Ascending aorta (tissue), 2 donors: ENCODE data around the gene AJUBA. TPM values are rescaled to one million over a fixed set of nuclear protein-coding genes. Genes with fewer than 3 reads are reported as not detected.

Source experiments
- DNase-seq, 2 donors: peaks; one replicate each; pipeline ENCODE4 v3.0.0-alpha.2; 2019; ENCODE audit warnings: low spot score in 2 of 2
- H3K27ac ChIP-seq, 2 donors: fragments of 200-600 bp; sonication (generic); one replicate each; pipeline ENCODE4 v1.5.1; 2016 to 2017; ENCODE audit warnings: mild to moderate bottlenecking in 1 of 2
- H3K27me3 ChIP-seq: fragments of 200-600 bp; sonication (generic); one replicate; pipeline ENCODE4 v1.5.1; 2017
- H3K36me3 ChIP-seq, 2 donors: fragments of 200-600 bp; sonication (generic); one replicate each; pipeline ENCODE4 v1.5.1; 2016
- H3K4me1 ChIP-seq, 2 donors: fragments of 200-600 bp; sonication (generic); one replicate each; pipeline ENCODE4 v1.5.1; 2016 to 2017; ENCODE audit warnings: mild to moderate bottlenecking in 1 of 2
- H3K4me3 ChIP-seq, 2 donors: fragments of 200-600 bp; sonication (generic); one replicate each; pipeline ENCODE4 v1.5.1; 2016 to 2017; ENCODE audit warnings: mild to moderate bottlenecking in 1 of 2
- H3K9me3 ChIP-seq, 2 donors: fragments of 200-600 bp; sonication (generic); one replicate each; pipeline ENCODE4 v1.5.1; 2016
- CTCF ChIP-seq, 3 experiments: fragments of 200-600 bp in 2 of 3; fragments of 450-650 bp in 1 of 3; sonication (generic) in 2 of 3; IDR thresholded peaks; one replicate each; pipeline ENCODE4 v1.5.1; 2016 to 2019; ENCODE audit warnings: antibody characterized with exemption in 3 of 3, mild to moderate bottlenecking in 1 of 3, moderate library complexity in 1 of 3
- intact Hi-C: fragments of 100-400 bp; cut with DNase I; formaldehyde crosslinking; loops from one replicate; pipeline ENCODE4 v1.15.1; 2023
- total RNA-seq: library from RNA; depleted of rRNA; stranded (reverse); fragments of >200 nt; gene quantifications from one replicate; pipeline ENCODE4 v1.1.0, GENCODE V29; 2016

Gene AJUBA
- total RNA-seq, 1 donor from 2014 or later: 11.6 TPM

- no peak for TF ChIP-seq CTCF (IDR thresholded peaks at IDR 0.05)
Measured at GRCh38 chr14:22923746-22924145, 58.6 kb downstream of the AJUBA start.

GRCh38 chr14:22922294-22922693 lies 60.1 kb downstream of the AJUBA start:
- intact Hi-C loops: loop anchor here (10.0 kb wide), 1 partner anchor 383 kb away; the partner anchor contains the start of genes BCL2L2 and PPP1R3E
- peaks cover 49 to 53% of the 10 kb centered on the region in 2 donors for H3K36me3 ChIP-seq

More at GRCh38 chr14:22923746-22924145, 58.6 kb downstream of the AJUBA start:
- intact Hi-C loops: loop anchor here (10.0 kb wide), 1 partner anchor 381 kb away; the partner anchor contains the start of genes BCL2L2 and PPP1R3E
- Histone ChIP-seq H3K27me3 (no peaks in the 10 kb centered on the region), H3K9me3 (no peaks in the 10 kb centered on the region), H3K27ac (no peak overlapping the region), H3K4me3 (no peak overlapping the region), H3K4me1 (peaks cover 0 to 14% of the 10 kb centered on the region in 2 donors), H3K36me3 (peaks cover 49 to 53% of the 10 kb centered on the region in 2 donors)
- no peak for DNase-seq

More at GRCh38 chr14:22922294-22922693, 60.1 kb downstream of the AJUBA start:
- no peaks in the 10 kb centered on the region for H3K9me3 ChIP-seq
- peaks cover 0 to 9% of the 10 kb centered on the region in 2 donors for H3K4me1 ChIP-seq
- TF ChIP-seq CTCF (IDR thresholded peaks at IDR 0.05): no peak
- DNase-seq: no peak
- no peak overlapping the region for H3K4me3 ChIP-seq
- H3K27ac ChIP-seq: no peak overlapping the region
- H3K27me3 ChIP-seq: no peaks in the 10 kb centered on the region

Other genes with a start within 250 kb of the AJUBA start
- 68.3 TPM for gene OXA1L, start 215.9 kb downstream of the AJUBA start, total RNA-seq
- gene SLC7A7, start 167.1 kb downstream of the AJUBA start, total RNA-seq: 7.6 TPM
- gene MRPL52, start 152.7 kb downstream of the AJUBA start, total RNA-seq: 6.6 TPM
- gene MMP14, start 146.0 kb downstream of the AJUBA start, total RNA-seq: 178 TPM
- 214 TPM for gene LRP10, start 110.8 kb downstream of the AJUBA start, total RNA-seq
- gene REM2, start 99.3 kb downstream of the AJUBA start, total RNA-seq: 1.9 TPM
- 113 TPM for gene RBM23, start 63.4 kb downstream of the AJUBA start, total RNA-seq
- 118 TPM for gene PRMT5, start 53.2 kb downstream of the AJUBA start, total RNA-seq
- gene HAUS4, start 25.5 kb downstream of the AJUBA start, total RNA-seq: 61.8 TPM
- 7.1 TPM for gene C14orf93, start 27.6 kb upstream of the AJUBA start, total RNA-seq
- 62.7 TPM for gene PSMB5, start 52.3 kb upstream of the AJUBA start, total RNA-seq
- gene PSMB11, start 59.7 kb upstream of the AJUBA start, total RNA-seq: not detected
- 5.9 TPM for gene CDH24, start 75.0 kb upstream of the AJUBA start, total RNA-seq
- 58.9 TPM for gene ACIN1, start 112.6 kb upstream of the AJUBA start, total RNA-seq
- 2.2 TPM for gene C14orf119, start 113.0 kb upstream of the AJUBA start, total RNA-seq
- not detected for gene CIROP, start 122.4 kb upstream of the AJUBA start, total RNA-seq
- gene CEBPE, start 136.7 kb upstream of the AJUBA start, total RNA-seq: not detected
- 59.9 TPM for gene SLC7A8, start 201.1 kb upstream of the AJUBA start, total RNA-seq